WTC11 (cell line): ENCODE measurements around the gene GGA2. TPM values are rescaled to one million over a fixed set of nuclear protein-coding genes. Genes with fewer than 3 reads are reported as not detected.

ENCODE experiments used
- ATAC-seq: fragments of 200-7000 bp; cut with Tn5 transposase; 2 replicates; pipeline ENCODE4 v1.10.0; 2021; ENCODE audit warnings: mild to moderate bottlenecking, moderate library complexity
- CTCF ChIA-PET: fragments of 300-600 bp; sonication (Branson Sonifier 250); formaldehyde crosslinking; loops from one replicate; lab custom pipeline; 2021; ENCODE audit warnings: antibody characterized with exemption; lab: Charles Lee
- POLR2A ChIA-PET: fragments of 350-600 bp; sonication (Branson Sonifier 250); formaldehyde crosslinking; loops from one replicate; lab custom pipeline; 2021; ENCODE audit warnings: antibody characterized with exemption; lab: Charles Lee
- DNase-seq: peaks from one replicate; pipeline ENCODE4 v3.0.0; 2021; ENCODE audit warnings: low spot score
- H3K27ac Mint-ChIP-seq: 2 replicates; pipeline ENCODE4 v1.8.0; 2021; ENCODE audit warnings: mixed read lengths
- H3K27me3 Mint-ChIP-seq: 2 replicates; pipeline ENCODE4 v1.8.0; 2021; ENCODE audit warnings: low read depth, mild to moderate bottlenecking, moderate library complexity, mixed read lengths
- H3K36me3 Mint-ChIP-seq: 2 replicates; pipeline ENCODE4 v1.8.0; 2021; ENCODE audit warnings: mixed read lengths
- H3K4me1 Mint-ChIP-seq: 2 replicates; pipeline ENCODE4 v1.8.0; 2022; ENCODE audit warnings: mixed read lengths
- H3K4me3 Mint-ChIP-seq: 2 replicates; pipeline ENCODE4 v1.8.0; 2021; ENCODE audit warnings: mild to moderate bottlenecking, moderate library complexity, mixed read lengths
- H3K9me3 Mint-ChIP-seq: 2 replicates; pipeline ENCODE4 v1.8.0; 2021; ENCODE audit warnings: mixed read lengths
- CBFB ChIP-seq: sonication (generic); formaldehyde crosslinking; IDR thresholded peaks from 2 replicates; pipeline ENCODE4 v1.8.1; 2022; ENCODE audit warnings: mild to moderate bottlenecking, low read depth, missing genetic modification reagents
- CREM ChIP-seq: sonication (generic); formaldehyde crosslinking; IDR thresholded peaks from 2 replicates; pipeline ENCODE4 v1.8.1; 2022; ENCODE audit warnings: mild to moderate bottlenecking, missing genetic modification reagents, moderate library complexity
- E2F5 ChIP-seq: sonication (generic); formaldehyde crosslinking; IDR thresholded peaks from 2 replicates; pipeline ENCODE4 v1.8.1; 2022; ENCODE audit warnings: mild to moderate bottlenecking, moderate library complexity, missing genetic modification reagents
- ESRRA ChIP-seq: sonication (generic); formaldehyde crosslinking; IDR thresholded peaks from 2 replicates; pipeline ENCODE4 v1.8.1; 2022; ENCODE audit warnings: mild to moderate bottlenecking, missing genetic modification reagents, borderline replicate concordance
- FOXJ3 ChIP-seq: sonication (generic); formaldehyde crosslinking; IDR thresholded peaks from 2 replicates; pipeline ENCODE4 v1.9.0; 2021; ENCODE audit warnings: missing genetic modification reagents, mild to moderate bottlenecking, borderline replicate concordance
- GABPB1 ChIP-seq: sonication (generic); formaldehyde crosslinking; IDR thresholded peaks from 2 replicates; pipeline ENCODE4 v1.8.1; 2023; ENCODE audit warnings: mild to moderate bottlenecking, missing genetic modification reagents
- MXD4 ChIP-seq: fragments of 250-450 bp; sonication (Bioruptor Pico); IDR thresholded peaks from 2 replicates; pipeline ENCODE4 v1.8.0; 2021; ENCODE audit warnings: mild to moderate bottlenecking, moderate library complexity, borderline replicate concordance
- PRDM15 ChIP-seq: sonication (generic); formaldehyde crosslinking; IDR thresholded peaks from 2 replicates; pipeline ENCODE4 v1.8.0; 2022; ENCODE audit warnings: missing genetic modification reagents
- PRRX2 ChIP-seq: fragments of 250-450 bp; sonication (Bioruptor Pico); IDR thresholded peaks from 2 replicates; pipeline ENCODE4 v1.8.0; 2021; ENCODE audit warnings: mild to moderate bottlenecking
- SMAD3 ChIP-seq: sonication (generic); formaldehyde crosslinking; IDR thresholded peaks from 2 replicates; pipeline ENCODE4 v1.8.0; 2022; ENCODE audit warnings: missing genetic modification reagents, mild to moderate bottlenecking, borderline replicate concordance
- SP1 ChIP-seq: sonication (generic); formaldehyde crosslinking; conservative IDR thresholded peaks from 2 replicates; pipeline ENCODE4 v1.8.1; 2022; ENCODE audit warnings: missing genetic modification reagents
- TP53 ChIP-seq: sonication (generic); formaldehyde crosslinking; IDR thresholded peaks from 2 replicates; pipeline ENCODE4 v1.8.1; 2023; ENCODE audit warnings: mild to moderate bottlenecking, missing genetic modification reagents
- USF2 ChIP-seq: sonication (generic); formaldehyde crosslinking; IDR thresholded peaks from 2 replicates; pipeline ENCODE4 v1.8.1; 2023; ENCODE audit warnings: mild to moderate bottlenecking, missing genetic modification reagents, moderate library complexity
- ZMAT4 ChIP-seq: fragments of 250-450 bp; sonication (Bioruptor Pico); IDR thresholded peaks from 2 replicates; pipeline ENCODE4 v1.9.0; 2021; ENCODE audit warnings: mild to moderate bottlenecking
- ZNF263 ChIP-seq: sonication (generic); formaldehyde crosslinking; IDR thresholded peaks from 2 replicates; pipeline ENCODE4 v1.8.1; 2022; ENCODE audit warnings: low read depth, mild to moderate bottlenecking, moderate library complexity, missing genetic modification reagents
- ZNF317 ChIP-seq: sonication (generic); formaldehyde crosslinking; IDR thresholded peaks from 2 replicates; pipeline ENCODE4 v1.8.1; 2023; ENCODE audit warnings: low read depth, mild to moderate bottlenecking, moderate library complexity, missing genetic modification reagents, borderline replicate concordance
- ZNF396 ChIP-seq: fragments of 250-450 bp; sonication (Bioruptor Pico); IDR thresholded peaks from 2 replicates; pipeline ENCODE4 v1.8.0; 2021; ENCODE audit warnings: mild to moderate bottlenecking, moderate library complexity, borderline replicate concordance
- ZNF423 ChIP-seq: fragments of 250-450 bp; sonication (Bioruptor Pico); IDR thresholded peaks from 2 replicates; pipeline ENCODE4 v2.1.2; 2022; ENCODE audit warnings: mild to moderate bottlenecking, moderate library complexity
- total RNA-seq: library from RNA; stranded (reverse); gene quantifications from 3 replicates; pipeline ENCODE4 v1.2.3, GENCODE V29; 2021
- TF ChIP-seq, protein P1 (sequence below): fragments of 250-450 bp; sonication (Bioruptor Pico); conservative IDR thresholded peaks from 2 replicates; pipeline ENCODE4 v1.9.0; 2021; ENCODE audit warnings: mild to moderate bottlenecking
- TF ChIP-seq, protein P2 (sequence below): sonication (generic); formaldehyde crosslinking; IDR thresholded peaks from 2 replicates; pipeline ENCODE4 v1.8.0; 2022; ENCODE audit warnings: mild to moderate bottlenecking, missing genetic modification reagents
- TF ChIP-seq, protein P3 (sequence below): sonication (generic); formaldehyde crosslinking; IDR thresholded peaks from 2 replicates; pipeline ENCODE4 v1.8.0; 2023; ENCODE audit warnings: missing genetic modification reagents

Gene GGA2
- total RNA-seq, 1 experiment from 2014 or later, result 107 TPM

- TF ChIP-seq ZNF317 (CRISPR knock-in tag), result no peak
- TF ChIP-seq PRDM15 (CRISPR knock-in tag), result no peak
- TF ChIP-seq ESRRA (CRISPR knock-in tag), result no peak
- TF ChIP-seq FOXJ3 (CRISPR knock-in tag), result no peak
- TF ChIP-seq, protein P1, sequence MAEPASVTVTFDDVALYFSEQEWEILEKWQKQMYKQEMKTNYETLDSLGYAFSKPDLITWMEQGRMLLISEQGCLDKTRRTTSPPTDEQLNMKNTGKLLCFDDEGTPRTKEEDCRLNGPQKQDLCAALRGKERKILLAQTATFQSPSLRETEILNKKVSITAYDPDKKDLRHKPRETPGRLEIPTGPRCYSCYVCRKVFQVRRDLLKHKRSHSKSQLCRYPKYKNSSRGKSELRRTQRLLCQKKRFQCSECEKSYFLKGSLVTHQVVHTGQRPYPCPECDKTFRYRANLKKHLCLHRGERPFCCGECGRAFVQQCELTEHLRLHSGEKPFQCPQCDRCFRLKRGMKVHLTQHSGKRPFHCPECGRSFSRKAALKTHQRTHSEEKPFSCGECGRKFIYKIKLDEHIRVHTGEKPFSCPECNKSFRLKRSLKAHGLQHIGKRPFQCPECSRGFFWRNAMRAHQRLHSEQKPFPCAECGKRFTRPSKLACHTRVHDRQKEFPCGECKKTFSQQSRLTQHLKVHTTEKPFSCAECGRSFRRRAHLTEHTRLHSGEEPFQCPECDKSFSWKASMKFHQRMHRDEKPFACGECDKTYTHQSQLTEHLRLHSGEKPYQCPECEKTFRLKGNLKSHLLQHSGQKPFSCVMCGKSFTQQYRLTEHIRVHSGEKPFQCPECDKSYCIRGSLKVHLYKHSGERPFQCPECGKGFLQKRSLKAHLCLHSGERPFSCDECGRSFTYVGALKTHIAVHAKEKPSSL (CRISPR knock-in tag), result no peak
- TF ChIP-seq PRRX2 (CRISPR knock-in tag), result no peak
- TF ChIP-seq, all 79 proteins: peak for 0
Measured at GRCh38 chr16:23528644-23529310, 18.5 kb upstream of the GGA2 start (continued).

DNA sequence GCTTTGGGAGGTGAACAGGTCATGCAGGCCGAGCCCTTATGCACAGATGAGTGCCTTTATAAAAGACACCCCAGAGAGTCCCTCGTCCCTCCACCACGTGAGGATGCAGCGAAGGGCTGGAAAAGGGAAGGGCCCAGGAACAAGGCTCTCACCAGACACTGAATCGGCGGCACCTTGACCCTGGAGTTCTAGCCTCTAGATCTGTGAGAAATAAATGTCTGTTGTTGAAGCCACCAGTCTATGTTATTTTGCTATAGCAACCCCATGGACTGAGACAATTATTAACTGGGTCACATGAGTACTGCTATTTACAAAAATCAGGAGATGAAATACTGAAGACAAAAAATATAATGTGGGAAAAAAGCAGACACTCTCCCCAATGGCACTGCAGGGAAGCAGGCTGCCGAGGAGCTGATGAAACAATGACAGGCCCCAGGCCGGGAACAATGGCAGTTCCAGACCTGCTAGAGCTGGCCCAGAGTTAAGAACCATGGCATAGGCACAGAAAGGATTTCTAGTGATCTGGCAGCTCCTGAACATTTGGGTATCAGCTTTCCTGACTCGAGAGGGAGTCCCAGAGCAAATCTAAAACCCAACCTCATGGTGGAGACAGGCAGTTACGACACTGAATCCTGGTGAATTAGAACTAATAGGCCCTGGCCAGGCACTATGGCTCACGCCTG is 17.8 kb upstream of the GGA2 start:
- TF ChIP-seq, protein P2, sequence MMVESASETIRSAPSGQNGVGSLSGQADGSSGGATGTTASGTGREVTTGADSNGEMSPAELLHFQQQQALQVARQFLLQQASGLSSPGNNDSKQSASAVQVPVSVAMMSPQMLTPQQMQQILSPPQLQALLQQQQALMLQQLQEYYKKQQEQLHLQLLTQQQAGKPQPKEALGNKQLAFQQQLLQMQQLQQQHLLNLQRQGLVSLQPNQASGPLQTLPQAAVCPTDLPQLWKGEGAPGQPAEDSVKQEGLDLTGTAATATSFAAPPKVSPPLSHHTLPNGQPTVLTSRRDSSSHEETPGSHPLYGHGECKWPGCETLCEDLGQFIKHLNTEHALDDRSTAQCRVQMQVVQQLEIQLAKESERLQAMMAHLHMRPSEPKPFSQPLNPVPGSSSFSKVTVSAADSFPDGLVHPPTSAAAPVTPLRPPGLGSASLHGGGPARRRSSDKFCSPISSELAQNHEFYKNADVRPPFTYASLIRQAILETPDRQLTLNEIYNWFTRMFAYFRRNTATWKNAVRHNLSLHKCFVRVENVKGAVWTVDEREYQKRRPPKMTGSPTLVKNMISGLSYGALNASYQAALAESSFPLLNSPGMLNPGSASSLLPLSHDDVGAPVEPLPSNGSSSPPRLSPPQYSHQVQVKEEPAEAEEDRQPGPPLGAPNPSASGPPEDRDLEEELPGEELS (CRISPR knock-in tag), result no peak
- TF ChIP-seq CREM (CRISPR knock-in tag) (no peak), GABPB1 (CRISPR knock-in tag) (no peak), SMAD3 (no peak), CBFB (no peak), ZMAT4 (CRISPR knock-in tag) (no peak)
- TF ChIP-seq, protein P3, sequence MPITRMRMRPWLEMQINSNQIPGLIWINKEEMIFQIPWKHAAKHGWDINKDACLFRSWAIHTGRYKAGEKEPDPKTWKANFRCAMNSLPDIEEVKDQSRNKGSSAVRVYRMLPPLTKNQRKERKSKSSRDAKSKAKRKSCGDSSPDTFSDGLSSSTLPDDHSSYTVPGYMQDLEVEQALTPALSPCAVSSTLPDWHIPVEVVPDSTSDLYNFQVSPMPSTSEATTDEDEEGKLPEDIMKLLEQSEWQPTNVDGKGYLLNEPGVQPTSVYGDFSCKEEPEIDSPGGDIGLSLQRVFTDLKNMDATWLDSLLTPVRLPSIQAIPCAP (CRISPR knock-in tag), result no peak
- CTCF ChIA-PET, result no interaction called here
- POLR2A ChIA-PET, result no interaction called here
- ATAC-seq (no peak), DNase-seq (no peak)
- Mint-ChIP-seq H3K27ac (no peak overlapping the region), H3K36me3 (peaks cover 70% of the 10 kb centered on the region), H3K27me3 (no peaks in the 10 kb centered on the region), H3K9me3 (no peaks in the 10 kb centered on the region), H3K4me3 (no peak overlapping the region), H3K4me1 (no peaks in the 10 kb centered on the region)

- DNase-seq (no peak), ATAC-seq (no peak)
- ChIA-PET CTCF (no interaction called here), POLR2A (no interaction called here)
- Mint-ChIP-seq H3K9me3 (no peaks in the 10 kb centered on the region), H3K27me3 (no peaks in the 10 kb centered on the region), H3K27ac (no peak overlapping the region), H3K36me3 (peaks cover 67% of the 10 kb centered on the region), H3K4me1 (no peaks in the 10 kb centered on the region), H3K4me3 (no peak overlapping the region)
- TF ChIP-seq ZNF396 (no peak), USF2 (CRISPR knock-in tag) (no peak), MXD4 (CRISPR knock-in tag) (no peak), ZNF317 (CRISPR knock-in tag) (no peak), ZNF263 (CRISPR knock-in tag) (no peak), ZMAT4 (CRISPR knock-in tag) (no peak), SP1 (CRISPR knock-in tag) (no peak), TP53 (no peak), ZNF423 (no peak), E2F5 (CRISPR knock-in tag) (no peak)
Measured at GRCh38 chr16:23524886-23525285, 14.6 kb upstream of the GGA2 start.
